OCI-LY3 (cell line): ENCODE results near the gene ADSS2.

Source experiments
- H2AFZ ChIP-seq: fragments of 200-600, 300-600 bp; shearing (Covaris generic); 2 replicates; pipeline ENCODE4 v1.6.0; 2014; ENCODE audit warnings: antibody characterized with exemption, low read depth, low read length
- H3K27ac ChIP-seq: fragments of 200-600, 300-600 bp; sonication (generic); 2 replicates; pipeline ENCODE4 v1.5.1; 2014; ENCODE audit warnings: mild to moderate bottlenecking, low read length, moderate library complexity, mixed read lengths
- H3K27me3 ChIP-seq: fragments of 200-600, 300-600 bp; sonication (generic); 2 replicates; pipeline ENCODE4 v1.6.1; 2014; ENCODE audit warnings: low read depth, low read length, mixed read lengths
- H3K36me3 ChIP-seq: fragments of 200-600, 300-600 bp; sonication (generic); replicated peaks from 2 replicates; pipeline ENCODE3; 2014; ENCODE audit warnings: low read depth, low read length, mixed read lengths
- H3K4me1 ChIP-seq: fragments of 300-600, 200-600 bp; sonication (generic); 2 replicates; pipeline ENCODE4 v1.6.1; 2014; ENCODE audit warnings: low read length, mixed read lengths
- H3K4me2 ChIP-seq: fragments of 200-600, 300-600 bp; sonication (generic); 2 replicates; pipeline ENCODE4 v1.6.1; 2014; ENCODE audit warnings: low read length, mixed read lengths
- H3K4me3 ChIP-seq: fragments of 300-600, 200-600 bp; sonication (generic); 2 replicates; pipeline ENCODE4 v1.5.1; 2014; ENCODE audit warnings: antibody characterized with exemption, mild to moderate bottlenecking, low read length, moderate library complexity
- H3K79me2 ChIP-seq: fragments of 300-600, 200-600 bp; shearing (Covaris generic); 2 replicates; pipeline ENCODE4 v1.6.1; 2014; ENCODE audit warnings: mild to moderate bottlenecking, low read length, mixed read lengths
- H3K9ac ChIP-seq: fragments of 300-600, 200-600 bp; shearing (Covaris generic); 2 replicates; pipeline ENCODE4 v1.6.0; 2014; ENCODE audit warnings: mild to moderate bottlenecking, low read length, moderate library complexity
- H3K9me3 ChIP-seq: fragments of 200-600, 300-600 bp; shearing (Covaris generic); 2 replicates; pipeline ENCODE4 v1.6.1; 2014; ENCODE audit warnings: low read length, mixed read lengths; ENCODE audit not compliant: insufficient read depth
- H4K20me1 ChIP-seq: fragments of 200-600, 300-600 bp; sonication (generic); 2 replicates; pipeline ENCODE4 v1.6.1; 2016; ENCODE audit warnings: low read length, mixed read lengths; ENCODE audit not compliant: insufficient read depth
- EZH2phosphoT487 ChIP-seq: fragments of 200-600 bp; shearing (Covaris generic); IDR thresholded peaks from 2 replicates; pipeline ENCODE4 v1.6.1; 2018; ENCODE audit warnings: antibody characterized with exemption, mixed run types, low read depth
- TF ChIP-seq, protein P1 (sequence below): fragments of 200-600, 300-600 bp; sonication (generic); IDR thresholded peaks from 2 replicates; pipeline ENCODE4 v1.5.1; 2014; ENCODE audit warnings: antibody characterized with exemption, low read length, low read depth

The ADSS2 gene

DNA sequence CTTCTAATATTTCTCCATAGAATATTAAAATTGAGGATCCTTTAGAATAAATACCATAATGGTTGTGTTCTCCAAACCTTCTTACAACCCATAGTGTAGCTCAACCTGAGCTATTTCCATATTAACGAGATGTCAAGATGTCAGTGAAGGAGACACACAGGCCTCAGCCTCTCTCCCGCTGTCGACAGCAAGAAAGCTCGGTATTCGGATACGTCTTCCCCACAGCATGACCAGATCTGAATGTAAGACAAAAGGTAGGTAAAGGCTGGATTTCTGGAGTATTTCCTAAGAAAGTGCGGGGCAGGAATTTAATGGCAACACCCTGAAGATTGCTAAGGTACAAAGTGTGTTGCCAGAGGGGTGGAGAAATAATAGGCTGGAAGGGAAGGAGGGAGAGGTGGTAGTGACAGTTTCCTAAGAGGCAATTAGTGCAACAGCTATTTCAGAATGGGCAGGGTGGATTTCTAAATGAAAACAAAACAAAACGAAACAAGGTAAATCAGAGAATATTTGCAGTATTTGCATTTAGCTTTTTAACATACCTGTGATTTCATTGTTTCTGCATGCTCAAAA, 1.7 kb downstream of the ADSS2 start:
- Histone ChIP-seq H2AFZ (no peak overlapping the region), H3K4me2 (peak overlapping the region; percentile 86), H3K4me1 (peaks cover 22% of the 10 kb centered on the region), H3K9me3 (no peaks in the 10 kb centered on the region), H3K79me2 (peaks cover 66% of the 10 kb centered on the region), H3K27ac (no peak overlapping the region), H4K20me1 (peaks cover 31% of the 10 kb centered on the region), H3K27me3 (no peaks in the 10 kb centered on the region), H3K36me3 (peaks cover 34% of the 10 kb centered on the region), H3K4me3 (peak overlapping the region; percentile 85), H3K9ac (peak overlapping the region; percentile 93)
- TF ChIP-seq, protein P1, sequence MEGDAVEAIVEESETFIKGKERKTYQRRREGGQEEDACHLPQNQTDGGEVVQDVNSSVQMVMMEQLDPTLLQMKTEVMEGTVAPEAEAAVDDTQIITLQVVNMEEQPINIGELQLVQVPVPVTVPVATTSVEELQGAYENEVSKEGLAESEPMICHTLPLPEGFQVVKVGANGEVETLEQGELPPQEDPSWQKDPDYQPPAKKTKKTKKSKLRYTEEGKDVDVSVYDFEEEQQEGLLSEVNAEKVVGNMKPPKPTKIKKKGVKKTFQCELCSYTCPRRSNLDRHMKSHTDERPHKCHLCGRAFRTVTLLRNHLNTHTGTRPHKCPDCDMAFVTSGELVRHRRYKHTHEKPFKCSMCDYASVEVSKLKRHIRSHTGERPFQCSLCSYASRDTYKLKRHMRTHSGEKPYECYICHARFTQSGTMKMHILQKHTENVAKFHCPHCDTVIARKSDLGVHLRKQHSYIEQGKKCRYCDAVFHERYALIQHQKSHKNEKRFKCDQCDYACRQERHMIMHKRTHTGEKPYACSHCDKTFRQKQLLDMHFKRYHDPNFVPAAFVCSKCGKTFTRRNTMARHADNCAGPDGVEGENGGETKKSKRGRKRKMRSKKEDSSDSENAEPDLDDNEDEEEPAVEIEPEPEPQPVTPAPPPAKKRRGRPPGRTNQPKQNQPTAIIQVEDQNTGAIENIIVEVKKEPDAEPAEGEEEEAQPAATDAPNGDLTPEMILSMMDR = no peak
- TF ChIP-seq EZH2phosphoT487 = no peak

DNA sequence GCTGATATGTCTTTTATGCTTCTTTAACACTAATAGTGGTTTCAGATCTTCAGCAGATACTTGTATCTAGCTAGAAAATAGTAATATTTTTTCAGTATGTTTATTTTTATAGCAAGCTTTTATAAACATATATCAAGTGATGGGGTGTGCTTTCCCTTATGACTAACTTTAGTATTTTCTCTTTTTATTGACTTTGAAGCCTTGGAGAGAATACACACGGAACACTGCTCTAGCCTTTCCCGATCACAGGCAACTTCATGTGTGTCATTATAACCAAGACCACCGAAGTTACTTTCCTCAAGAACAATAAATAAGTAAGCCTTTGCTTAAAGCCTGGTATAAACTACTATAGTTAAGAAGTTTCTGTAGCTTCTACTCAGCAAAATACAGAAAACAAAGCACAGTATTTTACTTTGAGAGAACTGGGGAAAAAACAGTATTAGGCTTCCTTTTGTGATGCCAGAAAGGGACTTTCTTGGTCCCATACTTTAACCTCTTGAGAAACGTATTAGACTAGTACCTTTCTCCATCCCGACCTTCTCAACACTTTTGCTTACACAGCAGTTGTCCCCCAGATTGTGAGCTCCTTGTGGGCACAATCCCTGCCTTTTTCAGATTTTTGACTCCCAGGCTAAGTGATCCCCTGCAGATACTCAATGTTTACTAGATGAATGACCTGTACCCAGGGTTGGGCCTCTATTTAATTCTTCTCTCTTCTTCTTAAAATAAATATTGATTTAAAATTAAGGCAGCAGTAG, 3.3 kb downstream of the ADSS2 start:
- Histone ChIP-seq H3K27me3 (no peaks in the 10 kb centered on the region), H3K79me2 (peaks cover 81% of the 10 kb centered on the region), H3K36me3 (peaks cover 42% of the 10 kb centered on the region), H3K9ac (no peak overlapping the region), H3K9me3 (no peaks in the 10 kb centered on the region), H3K4me2 (no peak overlapping the region), H3K4me3 (no peak overlapping the region), H3K4me1 (peaks cover 22% of the 10 kb centered on the region), H4K20me1 (peaks cover 38% of the 10 kb centered on the region), H3K27ac (no peak overlapping the region), H2AFZ (no peak overlapping the region)
- TF ChIP-seq EZH2phosphoT487 = no peak
- TF ChIP-seq, protein P1 = no peak

DNA sequence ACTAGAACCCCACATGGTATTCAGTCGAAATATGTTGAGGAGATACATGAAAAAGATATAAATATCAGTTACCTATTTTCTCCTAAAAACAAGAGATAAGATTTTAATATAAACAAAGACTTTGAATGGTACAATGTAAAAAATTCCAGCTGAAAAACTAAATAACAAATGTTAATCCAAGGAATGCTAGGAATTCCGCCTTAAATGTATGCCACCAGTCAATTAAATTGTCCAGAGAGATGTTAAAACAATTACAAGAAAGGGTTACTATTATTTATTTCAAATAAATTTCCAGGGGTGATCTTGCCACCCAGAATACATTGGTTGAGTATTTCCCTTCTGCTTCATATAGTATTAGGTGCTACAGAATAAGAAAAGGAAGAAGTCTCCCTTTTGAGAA, 4.2 kb downstream of the ADSS2 start:
- H3K9me3 ChIP-seq = no peaks in the 10 kb centered on the region
- peaks cover 19% of the 10 kb centered on the region for H3K4me1 ChIP-seq
- peaks cover 45% of the 10 kb centered on the region for H4K20me1 ChIP-seq
- no peak overlapping the region for H3K9ac ChIP-seq
- H3K27me3 ChIP-seq = no peaks in the 10 kb centered on the region
- TF ChIP-seq, protein P1 = no peak
- TF ChIP-seq EZH2phosphoT487 = no peak
- H2AFZ ChIP-seq = no peak overlapping the region
- H3K79me2 ChIP-seq = peaks cover 90% of the 10 kb centered on the region
- H3K36me3 ChIP-seq = peaks cover 42% of the 10 kb centered on the region
- H3K4me3 ChIP-seq = no peak overlapping the region
- H3K27ac ChIP-seq = no peak overlapping the region
- no peak overlapping the region for H3K4me2 ChIP-seq

DNA sequence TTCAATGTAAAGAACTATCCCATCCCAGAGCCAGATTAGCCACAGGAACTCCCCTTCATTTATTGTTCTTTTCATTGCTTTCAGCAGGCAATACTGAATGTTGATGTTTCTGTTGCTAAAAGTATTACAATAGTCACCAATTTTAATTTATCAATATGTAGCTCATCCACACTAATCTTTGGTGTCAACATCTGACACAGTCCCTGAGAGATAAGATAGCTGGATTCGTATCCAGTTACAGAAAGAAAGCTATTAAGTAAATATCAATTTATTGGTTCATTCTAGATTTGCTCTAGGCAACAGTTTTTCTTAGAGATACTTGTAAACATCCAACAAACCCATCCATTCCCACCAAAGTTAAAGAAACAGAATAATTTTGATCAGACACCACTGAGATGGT, 4.7 kb downstream of the ADSS2 start:
- peaks cover 96% of the 10 kb centered on the region for H3K79me2 ChIP-seq
- H4K20me1 ChIP-seq = peaks cover 47% of the 10 kb centered on the region
- peaks cover 42% of the 10 kb centered on the region for H3K36me3 ChIP-seq
- no peak overlapping the region for H3K4me2 ChIP-seq
- no peak overlapping the region for H2AFZ ChIP-seq
- H3K27me3 ChIP-seq = no peaks in the 10 kb centered on the region
- TF ChIP-seq, protein P1 = no peak
- no peak for TF ChIP-seq EZH2phosphoT487
- no peaks in the 10 kb centered on the region for H3K9me3 ChIP-seq
- H3K4me1 ChIP-seq = peaks cover 16% of the 10 kb centered on the region
- H3K9ac ChIP-seq = no peak overlapping the region
- H3K27ac ChIP-seq = no peak overlapping the region
- H3K4me3 ChIP-seq = no peak overlapping the region
